ENCODE data around the gene LYZL6. TPM values are rescaled to one million over a fixed set of nuclear protein-coding genes. Genes with fewer than 3 reads are reported as not detected.
"Not testable (repeated sequence)": the region's sequence is repeated elsewhere in the genome, so short reads cannot be mapped to it uniquely, and the experiment has no call there.

The LYZL6 gene
- total RNA-seq, 3 donors from 2014 or later (not counting 1 experiment from before 2014, with no cell fraction given) = not detected

DNA sequence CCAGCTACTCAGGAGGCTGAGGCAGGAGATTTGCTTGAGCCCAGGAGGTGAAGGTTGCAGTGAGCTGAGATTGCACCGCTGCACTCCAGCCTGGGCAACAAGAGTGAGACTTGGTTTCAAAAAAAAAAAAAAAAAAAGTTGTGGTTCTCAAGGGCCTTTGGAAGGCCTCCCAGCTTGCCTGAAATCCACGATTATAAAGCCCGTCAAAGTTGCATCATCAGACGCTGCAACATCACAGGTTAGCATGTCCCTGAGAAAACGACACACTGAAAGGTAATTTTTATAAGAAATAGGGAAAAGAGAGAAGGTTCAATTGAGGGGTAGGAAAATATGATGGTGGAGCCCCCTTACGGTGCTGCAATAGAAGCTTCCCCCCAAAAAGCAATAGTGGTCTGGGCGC, 4.6 kb upstream of the LYZL6 start:
- no peak overlapping the region for H3K4me3 Mint-ChIP-seq
- no peak overlapping the region for H3K27ac ChIP-seq (ENCODE audit: low read length)
- H3K4me1 ChIP-seq (ENCODE audit: control insufficient read depth, insufficient read depth, low read length) = peaks cover 10% of the 10 kb centered on the region
- TF ChIP-seq, protein P1, sequence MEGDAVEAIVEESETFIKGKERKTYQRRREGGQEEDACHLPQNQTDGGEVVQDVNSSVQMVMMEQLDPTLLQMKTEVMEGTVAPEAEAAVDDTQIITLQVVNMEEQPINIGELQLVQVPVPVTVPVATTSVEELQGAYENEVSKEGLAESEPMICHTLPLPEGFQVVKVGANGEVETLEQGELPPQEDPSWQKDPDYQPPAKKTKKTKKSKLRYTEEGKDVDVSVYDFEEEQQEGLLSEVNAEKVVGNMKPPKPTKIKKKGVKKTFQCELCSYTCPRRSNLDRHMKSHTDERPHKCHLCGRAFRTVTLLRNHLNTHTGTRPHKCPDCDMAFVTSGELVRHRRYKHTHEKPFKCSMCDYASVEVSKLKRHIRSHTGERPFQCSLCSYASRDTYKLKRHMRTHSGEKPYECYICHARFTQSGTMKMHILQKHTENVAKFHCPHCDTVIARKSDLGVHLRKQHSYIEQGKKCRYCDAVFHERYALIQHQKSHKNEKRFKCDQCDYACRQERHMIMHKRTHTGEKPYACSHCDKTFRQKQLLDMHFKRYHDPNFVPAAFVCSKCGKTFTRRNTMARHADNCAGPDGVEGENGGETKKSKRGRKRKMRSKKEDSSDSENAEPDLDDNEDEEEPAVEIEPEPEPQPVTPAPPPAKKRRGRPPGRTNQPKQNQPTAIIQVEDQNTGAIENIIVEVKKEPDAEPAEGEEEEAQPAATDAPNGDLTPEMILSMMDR (IDR thresholded peaks at IDR 0.05) = no peak
- peaks cover 0 to 18% of the 10 kb centered on the region in 2 donors for H3K4me1 Mint-ChIP-seq
- 94% methylated on average over 7 of the region's 7 CpGs for WGBS (ENCODE audit: insufficient coverage)
- intact Hi-C loops (cut with micrococcal nuclease) = no loop called here
- H3K9me3 Mint-ChIP-seq = no peaks in the 10 kb centered on the region
- no peaks in the 10 kb centered on the region for H3K27me3 Mint-ChIP-seq (ENCODE audit: low read depth in 2 of 2)
- no peak overlapping the region for H3K27ac Mint-ChIP-seq
- H3K4me3 ChIP-seq (ENCODE audit: low read length) = no peak overlapping the region
- no peaks in the 10 kb centered on the region for H3K9me3 ChIP-seq (ENCODE audit: control insufficient read depth, insufficient read depth, low read length)
- H3K27me3 ChIP-seq (ENCODE audit: control insufficient read depth, insufficient read depth, low read length) = no peaks in the 10 kb centered on the region
- ATAC-seq (no peak), DNase-seq (no peak)
- no peaks in the 10 kb centered on the region for H3K36me3 Mint-ChIP-seq
- no peaks in the 10 kb centered on the region for H3K36me3 ChIP-seq (ENCODE audit: control insufficient read depth, insufficient read depth, low read length)

DNA sequence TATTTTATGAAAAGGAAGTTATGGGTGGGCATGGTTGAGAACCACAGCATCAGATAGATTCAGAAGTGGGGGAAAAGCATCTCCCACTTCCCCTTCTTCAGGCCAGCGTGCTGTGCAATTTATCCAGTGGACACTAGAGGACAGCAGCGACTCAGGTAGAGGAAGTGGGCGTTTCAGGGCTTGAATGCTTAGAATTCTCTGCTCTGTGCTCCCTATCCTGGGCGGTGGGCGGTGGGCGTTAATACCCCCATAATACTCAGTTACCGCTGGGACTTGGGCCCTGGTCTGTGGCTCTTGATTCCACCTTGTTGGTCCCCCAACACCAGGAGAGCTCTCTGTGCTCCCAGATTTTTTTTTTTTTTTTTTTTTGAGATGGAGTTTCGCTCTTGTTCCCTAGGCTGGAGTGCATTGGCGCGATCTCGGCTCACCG, 3.7 kb upstream of the LYZL6 start:
- Histone ChIP-seq H3K27me3 (ENCODE audit: control insufficient read depth, insufficient read depth, low read length) (no peaks in the 10 kb centered on the region), H3K36me3 (ENCODE audit: control insufficient read depth, insufficient read depth, low read length) (no peaks in the 10 kb centered on the region), H3K9me3 (ENCODE audit: control insufficient read depth, insufficient read depth, low read length) (no peaks in the 10 kb centered on the region), H3K4me1 (ENCODE audit: control insufficient read depth, insufficient read depth, low read length) (peaks cover 10% of the 10 kb centered on the region), H3K4me3 (ENCODE audit: low read length) (no peak overlapping the region), H3K27ac (ENCODE audit: low read length) (no peak overlapping the region)
- 30% methylated on average over 11 of the region's 12 CpGs for WGBS (ENCODE audit: insufficient coverage)
- Mint-ChIP-seq H3K36me3 (no peaks in the 10 kb centered on the region), H3K27ac (peak overlapping the region in 1 of 2 donors; percentile 40), H3K4me1 (peaks cover 7 to 21% of the 10 kb centered on the region in 2 donors), H3K4me3 (peak overlapping the region; percentile 9), H3K9me3 (no peaks in the 10 kb centered on the region), H3K27me3 (ENCODE audit: low read depth in 2 of 2) (no peaks in the 10 kb centered on the region)
- TF ChIP-seq, protein P1 (IDR thresholded peaks at IDR 0.05) = peak; percentile 73
- peak; percentile 33 to 73 for DNase-seq
- ATAC-seq = peak; percentile 87 to 99 (median 98)
- intact Hi-C loops (cut with micrococcal nuclease) = loop anchor here (1.0 kb wide), 2 partner anchors 98 to 202 kb away; no protein-coding TSS in a partner anchor

DNA sequence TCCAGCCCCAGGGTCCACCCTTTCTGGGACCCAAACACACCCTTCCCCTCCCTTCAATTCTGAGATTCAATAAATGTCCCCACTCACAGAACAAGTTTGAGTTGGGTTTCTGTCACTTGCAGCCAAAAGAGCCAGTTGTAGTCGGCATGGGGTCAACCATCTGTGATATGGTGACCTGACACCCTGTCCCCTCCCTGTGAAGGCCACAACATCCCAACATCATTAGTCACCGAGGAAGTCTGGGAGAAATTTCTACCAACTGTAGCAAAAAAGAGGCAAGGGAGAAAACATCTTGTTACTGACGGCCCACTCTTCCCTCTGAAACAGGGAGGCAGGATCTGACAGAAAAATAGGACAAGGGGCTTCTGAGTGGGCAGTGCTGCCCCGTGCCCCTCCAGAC, 638 bp upstream of the LYZL6 start:
- Mint-ChIP-seq H3K4me3 (no peak overlapping the region), H3K27me3 (ENCODE audit: low read depth in 2 of 2) (no peaks in the 10 kb centered on the region), H3K36me3 (no peaks in the 10 kb centered on the region), H3K4me1 (peaks cover 15 to 20% of the 10 kb centered on the region in 2 donors), H3K27ac (peak overlapping the region; percentile 50 to 68), H3K9me3 (no peaks in the 10 kb centered on the region)
- DNase-seq = no peak
- Histone ChIP-seq H3K27ac (ENCODE audit: low read length) (no peak overlapping the region), H3K4me1 (ENCODE audit: control insufficient read depth, insufficient read depth, low read length) (peaks cover 10% of the 10 kb centered on the region), H3K9me3 (ENCODE audit: control insufficient read depth, insufficient read depth, low read length) (no peaks in the 10 kb centered on the region), H3K27me3 (ENCODE audit: control insufficient read depth, insufficient read depth, low read length) (no peaks in the 10 kb centered on the region), H3K4me3 (ENCODE audit: low read length) (no peak overlapping the region), H3K36me3 (ENCODE audit: control insufficient read depth, insufficient read depth, low read length) (no peaks in the 10 kb centered on the region)
- WGBS (ENCODE audit: insufficient coverage) = 88% methylated on average over 4 of the region's 4 CpGs
- intact Hi-C loops (cut with micrococcal nuclease) = no loop called here
- TF ChIP-seq, protein P1 (IDR thresholded peaks at IDR 0.05) = no peak
- no peak for ATAC-seq

DNA sequence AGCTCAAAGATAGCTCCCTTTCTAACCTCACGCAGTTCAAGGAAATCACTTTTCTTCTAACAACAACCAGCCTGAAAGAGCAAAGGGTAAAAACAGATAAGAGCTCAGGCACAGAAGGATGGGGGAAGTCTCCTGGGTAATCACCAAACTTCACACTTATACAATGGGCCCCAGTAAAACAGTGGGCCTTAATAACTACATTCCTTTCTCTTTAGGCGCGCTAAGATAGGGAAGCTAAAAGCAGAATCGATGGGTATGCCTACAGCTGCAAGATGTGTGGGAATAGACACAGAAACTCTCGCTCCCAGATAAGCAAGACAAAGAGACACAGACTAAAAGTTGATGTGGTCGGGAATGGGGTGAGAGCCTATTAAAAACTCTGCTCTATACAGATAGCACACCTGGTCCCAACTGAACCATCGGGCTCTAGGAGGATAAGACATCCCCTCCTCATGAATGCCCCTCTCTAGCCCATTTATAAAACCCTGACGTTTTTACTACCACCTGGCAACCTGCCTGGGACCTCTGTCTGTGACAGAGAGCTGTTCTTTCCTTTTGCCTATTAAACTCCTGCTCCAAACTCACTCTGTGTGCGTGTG, 826 bp downstream of the LYZL6 start:
- Histone ChIP-seq H3K4me3 (ENCODE audit: low read length) (no peak overlapping the region), H3K4me1 (ENCODE audit: control insufficient read depth, insufficient read depth, low read length) (peaks cover 7% of the 10 kb centered on the region), H3K27me3 (ENCODE audit: control insufficient read depth, insufficient read depth, low read length) (no peaks in the 10 kb centered on the region), H3K36me3 (ENCODE audit: control insufficient read depth, insufficient read depth, low read length) (no peaks in the 10 kb centered on the region), H3K27ac (ENCODE audit: low read length) (no peak overlapping the region), H3K9me3 (ENCODE audit: control insufficient read depth, insufficient read depth, low read length) (no peaks in the 10 kb centered on the region)
- intact Hi-C loops (cut with micrococcal nuclease) = no loop called here
- peak overlapping the region; percentile 50 to 68 for H3K27ac Mint-ChIP-seq
- H3K27me3 Mint-ChIP-seq (ENCODE audit: low read depth in 2 of 2) = no peaks in the 10 kb centered on the region
- ATAC-seq (no peak), DNase-seq (no peak)
- H3K4me3 Mint-ChIP-seq = no peak overlapping the region
- TF ChIP-seq, protein P1 (IDR thresholded peaks at IDR 0.05) = no peak
- H3K36me3 Mint-ChIP-seq = no peaks in the 10 kb centered on the region
- no peaks in the 10 kb centered on the region for H3K9me3 Mint-ChIP-seq
- H3K4me1 Mint-ChIP-seq = peaks cover 21 to 26% of the 10 kb centered on the region in 2 donors
- WGBS (ENCODE audit: insufficient coverage) = 80% methylated on average over 7 of the region's 9 CpGs

DNA sequence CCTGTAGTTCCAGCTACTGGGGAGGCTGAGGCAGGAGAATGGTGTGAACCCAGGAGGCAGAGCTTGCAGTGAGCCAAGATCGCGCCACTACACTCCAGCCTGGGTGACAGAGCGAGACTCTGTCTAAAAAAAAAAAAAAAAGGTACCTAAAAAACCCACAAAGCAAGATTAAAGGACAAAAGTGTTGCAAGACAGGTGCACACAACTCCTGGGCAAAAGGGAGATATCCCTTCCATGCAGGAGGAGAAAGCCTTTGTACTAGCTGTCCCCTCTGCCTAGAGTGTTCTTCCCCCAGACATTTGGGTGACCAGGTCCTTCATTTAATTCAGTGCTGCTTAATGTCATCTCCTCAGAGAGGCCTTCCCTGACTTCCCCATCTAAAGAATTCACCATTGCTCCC, 5.0 kb downstream of the LYZL6 start:
- DNase-seq; intact Hi-C loops (cut with micrococcal nuclease); H3K4me3 Mint-ChIP-seq; H3K36me3 ChIP-seq (ENCODE audit: control insufficient read depth, insufficient read depth, low read length); H3K4me1 ChIP-seq (ENCODE audit: control insufficient read depth, insufficient read depth, low read length); H3K36me3 Mint-ChIP-seq; H3K27ac ChIP-seq (ENCODE audit: low read length); H3K27ac Mint-ChIP-seq; H3K27me3 Mint-ChIP-seq (ENCODE audit: low read depth in 2 of 2); H3K4me3 ChIP-seq (ENCODE audit: low read length); H3K9me3 ChIP-seq (ENCODE audit: control insufficient read depth, insufficient read depth, low read length); ATAC-seq; H3K9me3 Mint-ChIP-seq; H3K27me3 ChIP-seq (ENCODE audit: control insufficient read depth, insufficient read depth, low read length): not testable (repeated sequence)
- WGBS (ENCODE audit: insufficient coverage) = 100% methylated on average over 3 of the region's 3 CpGs
- peaks cover 25 to 26% of the 10 kb centered on the region in 2 donors for H3K4me1 Mint-ChIP-seq
